Left renal cortex interstitium (tissue), 4 donors: ENCODE measurements around the gene WLS. TPM values are rescaled to one million over a fixed set of nuclear protein-coding genes. Genes with fewer than 3 reads are reported as not detected.

Source experiments
- DNase-seq, 4 donors: peaks; one replicate each; pipeline ENCODE4 v3.0.0-alpha.2; 2013; ENCODE audit warnings: low read depth in 4 of 4, low spot score in 2 of 4, missing footprints in 1 of 4
- polyA plus RNA-seq, 4 donors: library from polyadenylated mRNA; unstranded; fragments of 120-200 nt; gene quantifications; one replicate each; pipeline ENCODE4 v1.2.1, GENCODE V29; 2013; ENCODE audit not compliant: insufficient read length in 4 of 4

WLS gene
- polyA plus RNA-seq, 4 donors: 130 to 191 (median 130) TPM

GRCh38 chr1:68202239-68202832 lies 30.0 kb downstream of the WLS start:
- DNase-seq: no peak

- DNase-seq: no peak
These were observed 30.6 kb downstream of the WLS start for GRCh38 chr1:68201546-68202238.

- DNase-seq: no peak
These were observed 32.7 kb downstream of the WLS start for GRCh38 chr1:68199603-68200002.

- no peak for DNase-seq
These were observed 33.6 kb downstream of the WLS start for GRCh38 chr1:68198752-68199151.

GRCh38 chr1:68197891-68198290 lies 34.4 kb downstream of the WLS start:
- DNase-seq: no peak

- DNase-seq: no peak
These were observed 34.9 kb downstream of the WLS start for GRCh38 chr1:68197461-68197860.

- DNase-seq: no peak
These were observed 35.6 kb downstream of the WLS start for GRCh38 chr1:68196676-68197075.

- DNase-seq: no peak
These were observed 40.6 kb downstream of the WLS start for GRCh38 chr1:68191717-68192116.

GRCh38 chr1:68188644-68189340 lies 43.5 kb downstream of the WLS start:
- DNase-seq: no peak

- DNase-seq: no peak
These were observed 44.2 kb downstream of the WLS start for GRCh38 chr1:68188060-68188538.

- DNase-seq: no peak
These were observed 46.6 kb downstream of the WLS start for GRCh38 chr1:68185743-68186142.

GRCh38 chr1:68183895-68184294 lies 48.4 kb downstream of the WLS start:
- no peak for DNase-seq

GRCh38 chr1:68181165-68181556 lies 51.2 kb downstream of the WLS start:
- DNase-seq: no peak

- no peak for DNase-seq
These were observed 51.7 kb downstream of the WLS start for GRCh38 chr1:68180441-68181164.

GRCh38 chr1:68178821-68179490 lies 53.4 kb downstream of the WLS start:
- no peak for DNase-seq

- peak in 1 of 4 donors; percentile 28 for DNase-seq
These were observed 56.5 kb downstream of the WLS start for GRCh38 chr1:68175621-68176398.

- DNase-seq: no peak
These were observed 57.6 kb downstream of the WLS start for GRCh38 chr1:68174738-68175113.

- DNase-seq: peak; percentile 31 to 67 (median 50)
These were observed 58.2 kb downstream of the WLS start for GRCh38 chr1:68173936-68174737.
